NCI-H226 (cell line): Measurements from ENCODE around the gene RAB5A.
A peak's percentile ranks its signal among the peaks of the same experiment; 100 is the strongest.
"Not testable (repeated sequence)": the region's sequence is repeated elsewhere in the genome, so short reads cannot be mapped to it uniquely, and the experiment has no call there.

Source experiments
- DNase-seq: peaks from one replicate; pipeline ENCODE4 v3.0.0-alpha.2; 2015

The RAB5A gene, protein sequence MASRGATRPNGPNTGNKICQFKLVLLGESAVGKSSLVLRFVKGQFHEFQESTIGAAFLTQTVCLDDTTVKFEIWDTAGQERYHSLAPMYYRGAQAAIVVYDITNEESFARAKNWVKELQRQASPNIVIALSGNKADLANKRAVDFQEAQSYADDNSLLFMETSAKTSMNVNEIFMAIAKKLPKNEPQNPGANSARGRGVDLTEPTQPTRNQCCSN

DNA sequence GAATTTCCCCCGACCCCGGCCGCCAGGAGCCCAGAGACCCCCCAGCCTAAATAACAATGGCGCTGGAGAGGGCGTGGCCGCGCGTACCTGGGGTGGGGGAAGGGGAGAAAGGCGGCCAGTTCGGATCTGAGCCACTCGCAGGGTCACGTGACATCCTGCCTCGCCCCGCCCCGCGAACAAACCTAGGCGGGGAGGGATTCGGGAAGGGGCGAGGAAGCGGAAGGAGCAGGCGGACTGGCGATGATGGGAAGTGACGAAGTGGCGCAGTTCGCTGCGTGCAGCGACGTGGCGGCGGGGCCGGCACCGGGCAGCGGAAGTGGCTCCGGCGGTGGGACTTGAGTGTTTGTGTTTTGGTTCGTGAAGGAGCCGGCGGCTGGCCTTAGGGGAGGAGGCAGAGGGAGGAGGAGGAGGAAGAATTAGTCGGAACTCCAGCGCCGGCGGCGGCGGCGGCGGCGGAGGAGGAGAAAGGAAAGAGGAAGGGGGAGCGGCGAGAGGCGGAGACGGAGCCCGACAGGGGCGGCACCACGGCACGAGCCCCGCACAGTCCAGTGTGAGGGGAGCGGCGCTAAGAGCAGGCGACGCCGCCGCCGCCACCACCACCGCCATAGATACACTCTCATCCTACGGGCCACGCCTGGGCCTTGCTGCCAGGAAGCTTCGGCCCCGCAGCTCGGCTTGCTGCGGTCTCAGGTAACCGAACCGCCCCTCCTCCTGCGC is at the start of gene RAB5A:
TSS of gene RAB5A (plus strand) at position 266 of the 717 bp plus-strand sequence. CDS start 3,802 bp downstream, outside the sequence.
- peak; percentile 99 for DNase-seq

DNA sequence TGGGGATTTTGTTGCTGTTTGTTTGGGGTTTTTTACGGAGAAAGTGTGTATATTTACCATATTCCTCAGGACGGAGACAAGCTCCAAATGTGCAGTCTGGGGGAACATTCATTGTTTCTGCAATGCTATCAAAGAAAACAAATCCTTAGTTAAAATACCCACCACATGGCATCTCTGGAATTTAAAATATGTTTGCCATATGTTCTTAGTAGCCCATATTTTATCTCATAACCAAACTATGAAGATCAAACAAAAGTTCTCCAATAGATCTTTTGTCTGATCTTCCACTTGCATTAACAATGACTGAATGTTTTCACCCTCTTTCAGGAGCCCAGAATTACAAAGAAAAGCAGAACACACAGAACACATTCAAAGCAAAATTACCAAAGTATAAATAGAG is 48.2 kb upstream of the RAB5A start:
- no peak for DNase-seq

DNA sequence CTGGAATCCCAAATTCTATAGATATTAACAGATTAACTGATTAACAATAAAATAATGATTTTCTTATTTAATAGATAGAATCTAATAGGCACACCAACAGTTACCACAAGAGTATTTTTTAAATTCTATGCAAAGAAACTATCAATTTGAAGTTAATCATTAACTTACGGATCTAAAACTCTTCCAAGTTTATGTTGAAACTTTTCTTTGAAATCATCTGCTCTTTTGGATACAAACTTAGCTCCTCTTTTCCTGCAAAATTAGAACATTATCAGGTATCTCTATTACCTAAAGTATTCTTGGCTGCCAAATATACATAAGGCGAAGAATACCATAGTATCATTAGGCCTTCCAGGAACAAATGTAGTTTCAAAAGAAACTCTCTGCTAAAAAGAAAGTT is 47.6 kb upstream of the RAB5A start:
- no peak for DNase-seq

DNA sequence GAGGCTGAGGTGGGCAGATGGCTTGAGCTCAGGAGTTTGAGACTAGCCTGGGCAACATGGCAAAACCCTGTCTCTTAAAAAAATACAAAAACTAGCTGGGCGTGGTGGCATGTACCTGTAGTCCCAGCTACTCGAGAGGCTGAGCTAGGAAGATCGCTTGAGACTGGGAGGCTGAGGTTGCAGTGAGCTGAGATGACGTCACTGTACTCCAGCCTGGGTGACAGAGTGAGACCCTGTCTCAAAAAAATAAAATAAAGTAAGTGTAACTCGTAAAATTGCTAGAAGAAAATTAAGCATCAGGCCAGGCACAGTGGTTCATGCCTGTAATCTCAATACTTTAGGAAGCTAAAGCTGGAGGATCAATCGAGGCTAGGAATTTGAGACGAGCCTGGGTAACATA is 47.1 kb upstream of the RAB5A start:
- not testable (repeated sequence) for DNase-seq

DNA sequence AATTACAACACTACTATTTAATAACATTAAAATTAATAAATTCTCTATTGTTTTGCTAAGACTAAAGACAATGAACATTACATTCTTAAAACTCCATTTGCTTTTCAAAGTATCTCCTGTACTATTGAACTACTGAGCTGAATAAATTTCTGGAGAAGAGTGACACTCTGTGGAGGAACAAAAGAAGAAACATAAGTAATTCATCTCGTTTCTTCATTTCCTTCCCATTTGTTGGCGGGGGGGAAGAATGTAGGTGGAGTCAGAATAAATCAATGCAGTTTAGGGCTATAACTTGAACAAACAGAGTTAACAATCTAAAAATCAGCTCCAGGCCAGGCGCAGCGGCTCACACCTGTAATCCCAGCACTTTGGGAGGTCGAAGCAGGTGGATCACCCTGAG is 45.6 kb upstream of the RAB5A start:
- DNase-seq, result no peak

DNA sequence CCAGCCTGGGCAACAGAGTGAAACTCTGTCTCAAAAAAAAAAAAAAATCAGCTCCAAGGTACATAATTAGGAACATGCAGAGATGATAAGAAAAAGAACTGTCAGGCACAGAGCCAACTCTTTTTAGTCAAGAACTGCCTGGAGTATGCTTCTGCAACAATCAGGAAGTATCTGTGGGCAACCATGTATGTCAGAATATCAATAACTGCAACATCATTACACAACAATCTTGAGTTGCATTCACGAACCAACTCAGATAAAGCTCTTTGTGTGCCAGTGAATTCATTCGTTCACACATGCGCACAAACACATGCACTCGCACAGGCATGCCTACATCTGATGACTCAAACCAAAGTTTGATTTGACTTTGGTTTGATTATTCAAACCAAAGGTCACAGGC is 45.0 kb upstream of the RAB5A start:
- no peak for DNase-seq

DNA sequence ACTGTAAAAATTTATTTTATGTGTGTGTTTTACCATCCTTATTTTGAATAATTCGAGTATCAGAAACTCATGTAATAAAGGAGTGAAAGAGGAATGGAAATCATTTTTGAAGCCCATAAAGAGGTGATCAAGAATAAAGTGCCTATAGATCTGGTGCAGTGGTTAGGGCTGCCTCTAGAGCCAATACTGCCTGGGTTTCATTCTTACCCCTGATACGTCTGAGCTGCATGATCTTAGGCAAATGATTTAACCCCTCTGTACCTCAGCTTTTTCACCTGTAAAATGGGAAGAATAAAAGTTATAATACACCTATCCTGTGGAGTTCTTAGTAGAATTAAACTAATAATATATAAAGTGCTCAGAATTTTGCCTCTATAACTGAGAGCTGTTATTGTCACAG is 43.2 kb upstream of the RAB5A start:
- no peak for DNase-seq

DNA sequence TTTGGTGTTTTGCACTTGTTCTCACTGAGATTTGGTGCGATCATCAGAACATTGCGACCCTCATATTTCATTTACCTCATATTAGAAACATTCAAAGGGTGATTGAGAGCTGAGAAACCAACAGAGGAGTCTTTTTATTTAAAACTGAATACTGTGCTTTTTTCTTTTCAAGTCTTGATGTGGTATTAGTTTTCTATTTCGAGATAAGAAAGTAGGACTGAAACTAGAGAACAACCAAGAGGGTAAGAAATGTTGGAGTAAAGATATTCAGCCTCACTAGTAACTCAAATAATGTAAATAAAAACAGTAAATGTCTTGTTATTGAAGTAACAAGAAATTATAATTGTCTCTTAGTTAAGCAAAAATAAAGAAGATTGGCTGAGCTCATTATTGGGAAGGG is 39.4 kb upstream of the RAB5A start:
- DNase-seq, result no peak

DNA sequence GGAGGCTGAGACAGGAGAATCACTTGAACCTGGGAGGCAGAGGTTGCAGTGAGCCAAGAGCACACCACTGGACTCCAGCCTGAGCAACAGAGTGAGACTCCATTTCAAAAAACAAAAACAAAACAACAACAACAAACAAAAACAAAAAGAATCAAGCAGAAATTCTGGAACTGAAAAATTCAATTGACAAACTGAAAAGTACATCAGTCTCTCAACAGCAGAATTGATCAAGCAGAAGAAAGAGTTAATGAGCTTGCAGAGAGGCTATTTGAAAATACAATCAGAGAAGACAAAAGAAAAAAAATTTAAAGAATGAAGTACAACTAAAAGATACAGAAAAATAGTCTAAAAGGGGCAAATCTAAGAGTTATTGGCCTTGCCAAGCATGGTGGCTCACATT is 35.4 kb upstream of the RAB5A start:
- no peak for DNase-seq

DNA sequence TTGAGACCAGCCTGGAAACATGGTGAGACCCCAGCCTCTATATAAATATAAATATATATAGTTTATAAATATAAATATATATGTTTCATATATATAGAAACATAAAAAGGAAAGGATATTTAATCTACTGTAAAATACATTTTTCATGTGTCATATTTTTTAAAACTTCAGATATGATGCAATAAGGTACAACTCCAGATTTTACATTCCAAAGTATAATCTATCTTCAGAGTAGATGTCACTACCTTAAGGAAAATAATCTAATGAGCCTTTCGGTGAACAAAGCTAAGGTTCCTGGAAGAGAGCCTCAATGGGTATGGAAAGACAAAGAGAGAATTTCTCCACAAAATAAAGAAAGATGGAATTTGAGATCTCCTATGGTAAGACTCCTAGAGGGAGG is 29.7 kb upstream of the RAB5A start:
- DNase-seq, result no peak

DNA sequence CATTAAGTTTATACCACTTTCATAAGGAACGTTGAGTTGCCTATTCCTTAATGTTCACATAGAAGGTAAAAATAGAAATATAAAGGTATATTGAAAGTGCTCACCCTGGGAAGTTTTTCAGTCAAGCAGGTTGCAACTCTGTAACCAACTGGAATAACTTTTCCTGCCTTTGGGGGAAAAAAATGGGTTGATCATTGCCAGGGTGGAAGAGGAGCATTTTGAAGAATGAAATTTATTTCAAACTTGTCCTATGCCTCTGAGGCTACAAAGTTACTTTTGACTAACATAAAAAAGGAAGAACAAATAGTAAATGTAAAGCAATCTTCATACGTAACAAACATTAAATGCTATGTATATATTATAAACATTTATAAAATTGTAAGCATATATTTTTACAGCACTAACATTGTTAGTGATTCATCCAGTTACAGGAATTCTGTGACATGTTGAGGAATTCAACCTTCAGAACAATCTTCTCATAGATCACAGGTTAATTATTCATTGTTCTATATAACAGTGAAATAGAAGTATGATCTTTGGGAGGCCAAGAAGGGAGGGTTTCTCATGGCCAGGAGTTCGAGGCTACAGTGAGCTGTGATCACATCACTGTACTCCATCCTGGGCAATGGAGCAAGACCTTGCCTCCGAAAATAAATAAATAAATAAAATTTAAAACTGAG is 26.4 kb upstream of the RAB5A start:
- no peak for DNase-seq

DNA sequence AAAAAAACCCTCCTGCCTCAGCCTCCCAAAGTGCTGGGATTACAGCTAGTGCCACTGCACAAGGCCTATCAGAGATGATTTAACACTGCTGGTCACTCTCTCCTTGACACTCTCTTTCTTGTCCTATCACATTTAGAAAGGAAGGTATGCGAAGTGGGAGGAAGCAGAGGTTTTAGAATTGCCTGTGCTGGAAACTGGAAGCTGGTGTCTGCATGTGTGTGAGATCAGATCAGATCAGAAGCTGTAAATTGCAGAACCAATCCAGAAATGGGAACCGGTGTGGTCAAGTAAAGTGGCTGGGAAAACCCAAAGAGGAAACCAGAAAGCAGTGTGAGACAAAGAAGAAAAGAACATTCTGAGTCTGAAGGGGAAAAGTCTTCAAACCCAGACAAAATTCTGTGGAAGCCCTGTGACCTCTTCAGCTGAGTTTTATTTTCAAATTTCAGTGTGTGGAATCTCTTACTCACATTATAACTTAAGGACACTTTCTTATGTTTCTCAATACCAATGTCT is 15.7 kb upstream of the RAB5A start:
- no peak for DNase-seq

DNA sequence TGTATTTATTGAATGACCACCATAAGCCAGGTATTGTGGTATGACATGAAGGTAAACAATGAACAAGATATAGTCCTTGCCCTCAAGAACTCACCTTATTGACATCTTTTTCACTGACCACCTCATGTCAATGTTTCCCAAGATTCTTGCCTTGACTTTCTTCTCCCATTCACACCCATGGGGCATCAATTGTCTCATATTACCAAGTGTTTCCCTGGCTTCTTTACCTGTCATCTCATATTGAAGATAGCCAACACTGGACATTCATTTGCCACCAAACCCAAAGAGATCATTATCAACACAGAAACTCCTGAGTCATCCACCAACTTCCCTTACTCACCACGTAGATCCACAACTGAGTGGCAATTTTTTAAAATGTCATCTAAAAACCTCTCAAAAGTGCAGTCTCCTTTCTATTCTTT is 15.1 kb upstream of the RAB5A start:
- no peak for DNase-seq

DNA sequence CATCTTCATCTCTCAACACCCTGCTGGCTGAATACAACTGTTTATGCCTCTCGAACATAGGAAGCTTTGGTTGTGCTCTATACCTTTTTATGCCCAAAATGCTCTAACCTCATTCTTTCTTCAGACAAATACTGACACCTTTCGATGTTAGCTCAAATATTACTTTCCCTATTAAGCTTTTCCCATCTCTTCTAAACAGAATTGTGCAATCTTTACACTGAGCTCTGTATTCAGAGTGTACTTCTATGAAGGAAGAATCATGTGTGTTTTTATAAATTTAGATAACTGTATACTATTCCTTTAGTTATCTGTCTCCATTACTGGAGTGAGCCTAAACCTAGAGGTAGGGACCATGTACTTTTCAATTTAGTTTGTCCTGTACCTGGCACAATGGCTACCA is 14.5 kb upstream of the RAB5A start:
- no peak for DNase-seq

DNA sequence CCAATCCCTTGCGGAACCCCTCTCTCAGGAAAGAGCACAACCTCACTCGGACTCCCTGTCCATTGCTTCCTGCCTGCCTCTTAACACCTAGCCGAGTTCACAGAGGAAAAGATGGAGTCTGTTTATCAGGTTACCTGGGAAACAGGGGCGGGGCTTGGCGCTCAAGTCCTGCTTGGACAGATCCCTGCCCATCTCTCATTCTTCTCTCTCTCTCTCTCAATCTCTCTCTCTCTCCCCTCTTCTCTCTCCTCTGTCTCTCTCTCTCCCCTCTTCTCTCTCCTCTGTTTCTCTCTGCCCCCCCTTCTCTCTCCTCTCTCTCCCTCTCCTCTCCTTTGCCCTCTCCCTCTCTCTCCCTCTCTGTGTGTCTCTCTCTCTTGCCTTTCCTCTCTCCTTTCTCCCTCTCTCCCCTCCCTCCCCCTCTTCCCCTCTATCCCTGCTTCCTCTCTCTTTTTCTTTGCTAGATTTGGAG is 12.8 kb upstream of the RAB5A start, which contains the start of gene EFHB:
TSS of gene EFHB (minus strand) at position 120 of the 469 bp plus-strand sequence. CDS start 199 bp downstream, outside the sequence.
- DNase-seq, result peak; percentile 62

DNA sequence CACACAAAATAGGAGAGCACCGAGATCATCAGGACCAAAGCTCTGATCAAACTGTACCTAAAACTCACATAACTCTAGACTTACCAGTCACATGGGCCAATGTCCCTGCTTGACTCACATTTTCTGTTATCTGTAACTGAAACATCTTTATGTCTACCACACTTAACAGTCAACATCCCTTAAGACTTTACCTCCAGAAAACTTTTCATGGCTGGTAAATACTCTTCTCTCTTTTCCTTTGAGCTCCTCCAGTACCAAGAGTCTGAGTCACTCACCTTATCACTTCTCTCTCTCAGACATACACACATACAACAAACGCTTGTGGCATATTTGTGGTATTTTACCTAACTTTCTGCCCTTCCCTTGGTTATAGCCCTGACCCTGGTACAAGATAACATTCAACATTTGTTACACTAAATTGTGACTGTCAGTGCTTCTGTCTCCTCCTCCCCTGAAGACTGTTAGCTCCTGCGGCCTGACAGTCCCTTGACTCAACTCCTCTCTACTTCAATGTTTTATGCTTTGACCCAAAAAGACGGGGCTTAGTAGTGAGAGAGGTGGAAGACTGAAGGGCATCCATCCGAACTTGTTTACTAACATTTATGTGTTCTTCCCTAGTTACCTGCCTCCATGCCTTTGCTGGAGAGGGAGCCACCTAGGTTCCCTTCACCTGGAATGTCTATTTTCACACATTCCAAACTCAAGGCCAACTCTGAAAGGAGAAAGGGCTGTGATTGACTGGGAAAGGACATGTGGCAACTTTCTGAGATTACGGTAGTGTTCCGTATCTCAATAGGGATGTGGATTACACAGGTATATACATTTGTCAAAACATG is 9.2 kb upstream of the RAB5A start:
- peak; percentile 96 for DNase-seq

DNA sequence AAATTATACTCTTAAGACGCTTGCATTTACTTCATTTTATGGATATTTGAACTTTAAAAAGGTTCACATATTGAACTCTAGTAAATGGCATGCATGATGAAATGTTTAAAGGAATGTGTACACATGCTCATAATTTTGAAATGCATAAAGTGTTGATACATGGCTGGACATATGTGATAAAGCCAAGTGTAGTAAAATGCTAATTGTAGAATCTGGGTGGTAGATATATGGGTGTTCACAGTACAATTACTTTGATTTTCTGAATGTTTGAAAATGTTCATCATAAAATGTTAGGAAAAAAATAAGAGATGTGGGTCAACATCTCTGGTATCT is 8.6 kb upstream of the RAB5A start:
- DNase-seq, result peak; percentile 11

DNA sequence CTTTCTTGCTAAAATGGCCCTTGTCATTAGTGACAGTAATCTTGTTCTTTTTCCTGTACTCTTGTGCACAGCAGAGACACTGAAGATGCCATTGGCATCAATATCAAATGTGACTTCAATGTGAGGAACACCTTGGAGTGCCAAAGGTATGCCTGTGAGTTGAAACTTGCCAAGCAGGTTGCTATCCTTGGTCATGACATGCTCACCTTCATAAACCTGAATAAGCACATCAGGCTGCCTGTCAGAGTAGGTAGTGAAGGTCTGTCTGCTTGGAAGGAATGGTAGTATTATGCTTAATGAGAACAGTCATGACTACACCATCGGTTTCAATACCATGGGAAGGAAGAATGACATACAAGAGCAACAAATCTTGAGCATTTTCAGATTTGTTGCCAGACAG is 6.3 kb upstream of the RAB5A start:
- DNase-seq, result no peak

DNA sequence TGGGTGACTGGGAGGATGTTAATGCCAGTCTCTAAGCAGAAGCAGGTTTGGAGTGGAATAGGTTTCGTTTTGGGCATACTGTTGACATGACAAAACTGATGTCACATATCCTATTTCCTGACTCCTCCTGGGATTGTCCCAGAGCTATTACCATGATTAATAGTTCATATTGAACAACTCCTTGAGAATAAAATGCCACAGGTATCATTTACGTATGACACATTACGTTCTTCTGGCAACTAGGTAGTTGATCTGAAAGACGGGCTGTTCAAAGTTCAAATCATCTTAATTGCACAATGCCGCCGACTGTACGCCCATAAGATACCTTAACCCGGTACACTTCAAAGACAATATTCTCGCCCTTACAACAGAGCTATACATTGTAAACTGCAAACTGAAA is 1.4 kb upstream of the RAB5A start:
- no peak for DNase-seq

DNA sequence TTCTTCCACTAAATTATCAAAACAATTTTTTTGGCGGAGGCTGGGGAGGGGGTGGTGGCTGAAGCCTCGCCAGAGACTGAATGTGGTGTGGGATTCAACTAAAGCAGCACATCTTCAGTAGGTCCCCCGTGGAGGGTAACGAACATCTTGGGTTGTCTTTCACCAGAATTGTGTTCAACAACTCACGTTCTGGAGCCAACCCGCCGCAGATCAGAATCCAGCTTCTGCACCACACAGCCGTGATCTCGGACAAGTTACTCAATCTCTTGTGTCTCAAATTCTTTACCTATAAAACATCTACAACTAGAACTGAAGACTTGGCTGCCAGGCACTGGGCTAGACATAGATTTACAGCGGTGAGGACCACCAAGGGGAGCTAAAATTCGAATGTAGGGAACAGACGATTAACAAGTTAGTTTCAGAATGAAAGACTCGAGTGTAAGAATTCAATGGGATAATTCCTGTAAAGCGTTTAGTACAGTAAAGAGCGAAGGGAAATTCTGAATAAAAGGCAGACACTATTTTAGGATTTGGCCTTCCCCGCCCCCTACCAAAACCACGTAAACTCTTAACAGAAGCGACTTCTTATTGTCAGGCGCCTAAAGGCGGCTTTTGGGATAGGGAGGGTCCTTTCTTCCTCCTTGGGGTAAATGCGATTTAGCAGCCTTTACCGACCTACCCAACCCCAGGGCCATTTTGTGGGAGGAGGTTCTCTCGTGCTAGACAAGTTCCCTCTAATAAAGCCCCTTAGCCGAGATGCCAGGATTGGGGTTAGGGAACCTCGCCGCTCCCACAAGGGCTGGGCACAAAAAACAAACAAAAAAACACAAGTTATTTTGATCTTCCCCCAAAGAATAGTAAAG is 697 bp upstream of the RAB5A start:
- DNase-seq, result no peak

DNA sequence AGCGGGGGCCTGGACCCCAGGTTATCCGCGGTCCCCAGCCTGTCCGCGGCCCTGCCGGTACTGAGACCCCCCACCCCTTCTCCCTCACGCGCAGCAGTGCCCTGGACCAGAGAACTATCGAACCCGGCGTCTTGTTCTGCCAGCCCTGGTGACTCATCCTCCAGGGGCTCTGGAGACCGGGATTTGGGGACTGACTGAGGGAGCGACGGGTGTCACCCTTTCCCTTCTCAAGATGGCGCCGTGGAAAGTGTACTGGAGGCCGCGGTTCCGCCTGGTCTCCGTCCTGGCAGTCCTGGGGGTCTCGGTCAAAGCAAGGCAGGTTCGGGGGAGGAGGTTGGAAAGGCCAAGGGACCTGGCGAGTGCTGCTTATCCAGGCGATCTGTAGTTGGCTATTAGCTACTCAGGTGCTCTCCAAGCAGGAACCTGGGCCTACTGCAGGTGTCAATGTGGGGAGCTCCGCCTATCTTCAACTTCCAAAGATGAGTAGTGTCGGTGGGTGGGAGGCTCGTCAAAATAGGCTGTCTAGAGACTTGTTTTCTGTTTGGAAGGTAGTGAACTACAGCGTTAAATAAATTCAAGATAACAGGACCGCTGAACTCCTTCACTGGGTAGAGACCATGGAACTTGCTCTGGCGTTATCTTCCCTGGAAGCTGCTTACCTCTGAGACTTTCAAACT is 790 bp downstream of the RAB5A start:
- peak; percentile 35 for DNase-seq
